ENCODE data around the gene COX7B2. TPM values are rescaled to one million over a fixed set of nuclear protein-coding genes. Genes with fewer than 3 reads are reported as not detected.

The COX7B2 gene
- total RNA-seq, 1 experiment from 2014 or later: 15.4 TPM

DNA sequence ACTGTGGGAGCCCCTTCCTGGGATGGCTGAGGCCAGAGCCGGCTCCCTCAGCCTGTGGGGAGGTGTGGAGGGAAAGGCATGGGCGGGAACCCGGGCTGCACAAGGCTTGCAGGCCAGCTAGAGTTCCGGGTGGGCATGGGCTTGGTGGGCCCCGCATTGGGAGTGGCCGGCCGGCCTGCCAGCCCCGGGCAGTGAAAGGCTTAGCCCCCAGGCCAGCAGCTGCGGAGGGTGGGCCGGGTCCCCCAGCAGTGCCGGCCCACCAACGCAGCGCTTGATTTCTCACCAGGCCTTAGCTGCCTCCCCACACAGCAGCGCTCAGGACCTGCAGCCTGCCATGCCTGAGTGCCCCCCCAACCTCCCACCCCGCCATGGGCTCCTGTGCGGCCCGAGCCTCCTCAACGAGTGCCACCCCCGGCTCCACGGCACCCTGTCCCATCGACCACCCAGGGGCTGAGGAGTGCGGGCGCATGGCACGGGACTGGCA lies 78.0 kb downstream of the COX7B2 start:
- ChIA-PET CTCF (no interaction called here), POLR2A (ENCODE audit: unreplicated experiment) (no interaction called here)
- H4K20me1 ChIP-seq (ENCODE audit: insufficient read depth): 0 out of 2 replicates have a peak, but pooled peaks cover 5% of the 10 kb centered on the region

DNA sequence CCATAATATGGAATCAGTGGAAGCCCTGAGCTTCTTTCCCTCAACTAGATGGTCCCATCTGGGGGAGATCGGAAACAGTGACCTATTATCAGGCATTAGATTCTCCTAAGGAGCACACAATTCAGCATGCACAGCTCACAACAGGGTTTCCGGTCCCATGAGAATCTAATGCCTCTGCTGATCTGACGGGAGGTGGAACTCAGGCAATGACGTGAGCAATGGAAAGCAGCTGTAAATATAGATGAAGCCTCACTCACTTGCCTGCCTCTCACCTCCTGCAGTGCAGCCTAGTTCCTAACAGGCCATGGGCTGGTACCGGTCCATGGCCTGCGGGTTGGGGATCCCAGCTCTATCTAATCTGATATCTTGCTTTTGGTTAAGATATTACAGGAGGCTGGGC lies 88.9 kb downstream of the COX7B2 start:
- ChIA-PET CTCF (no interaction called here), POLR2A (ENCODE audit: unreplicated experiment) (interaction anchor here (0.7 kb wide), 1 partner anchor 563 kb away, joined by 12 read pairs; no protein-coding TSS in a partner anchor)
- intact Hi-C loops (cut with micrococcal nuclease; ENCODE audit: unreplicated experiment): no loop called here
- H2AFZ ChIP-seq: no peak overlapping the region
- no peak overlapping the region for H3K4me3 ChIP-seq
- no peaks in the 10 kb centered on the region; the same call in 1 of the 2 replicates for H4K20me1 ChIP-seq (ENCODE audit: insufficient read depth)
- H3K27me3 ChIP-seq (ENCODE audit: insufficient read depth, low read depth): no peaks in the 10 kb centered on the region
- no peaks in the 10 kb centered on the region for H3K79me2 ChIP-seq (ENCODE audit: low read depth)
- H3K4me1 ChIP-seq (replicated peaks; ENCODE audit: insufficient read depth): no peaks in the 10 kb centered on the region
- DNase-seq: no peak
- H3K4me2 ChIP-seq: no peak overlapping the region
- H3K36me3 ChIP-seq (ENCODE audit: low read depth): no peaks in the 10 kb centered on the region
- H3K9me2 ChIP-seq (ENCODE audit: insufficient read depth): no peaks in the 10 kb centered on the region
- TF ChIP-seq, protein P1, sequence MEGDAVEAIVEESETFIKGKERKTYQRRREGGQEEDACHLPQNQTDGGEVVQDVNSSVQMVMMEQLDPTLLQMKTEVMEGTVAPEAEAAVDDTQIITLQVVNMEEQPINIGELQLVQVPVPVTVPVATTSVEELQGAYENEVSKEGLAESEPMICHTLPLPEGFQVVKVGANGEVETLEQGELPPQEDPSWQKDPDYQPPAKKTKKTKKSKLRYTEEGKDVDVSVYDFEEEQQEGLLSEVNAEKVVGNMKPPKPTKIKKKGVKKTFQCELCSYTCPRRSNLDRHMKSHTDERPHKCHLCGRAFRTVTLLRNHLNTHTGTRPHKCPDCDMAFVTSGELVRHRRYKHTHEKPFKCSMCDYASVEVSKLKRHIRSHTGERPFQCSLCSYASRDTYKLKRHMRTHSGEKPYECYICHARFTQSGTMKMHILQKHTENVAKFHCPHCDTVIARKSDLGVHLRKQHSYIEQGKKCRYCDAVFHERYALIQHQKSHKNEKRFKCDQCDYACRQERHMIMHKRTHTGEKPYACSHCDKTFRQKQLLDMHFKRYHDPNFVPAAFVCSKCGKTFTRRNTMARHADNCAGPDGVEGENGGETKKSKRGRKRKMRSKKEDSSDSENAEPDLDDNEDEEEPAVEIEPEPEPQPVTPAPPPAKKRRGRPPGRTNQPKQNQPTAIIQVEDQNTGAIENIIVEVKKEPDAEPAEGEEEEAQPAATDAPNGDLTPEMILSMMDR (conservative IDR thresholded peaks at IDR 0.05): no peak
- no peak for TF ChIP-seq EZH2 (IDR thresholded peaks at IDR 0.05; ENCODE audit: low read depth)
- no peaks in the 10 kb centered on the region for H3K9me3 ChIP-seq (ENCODE audit: insufficient read depth, low read depth)
- H3F3A ChIP-seq (ENCODE audit: insufficient read depth, low read depth): no peaks in the 10 kb centered on the region
- no peak overlapping the region for H3K27ac ChIP-seq
- no TSS peak for BruUV-seq (replicated peaks)

More for the DNA sequence above, 78.0 kb downstream of the COX7B2 start:
- Histone ChIP-seq H3K9me3 (ENCODE audit: insufficient read depth, low read depth) (no peaks in the 10 kb centered on the region), H3K4me2 (no peak overlapping the region), H3K36me3 (ENCODE audit: low read depth) (no peaks in the 10 kb centered on the region), H3K27me3 (ENCODE audit: insufficient read depth, low read depth) (no peaks in the 10 kb centered on the region), H3F3A (ENCODE audit: insufficient read depth, low read depth) (no peaks in the 10 kb centered on the region), H3K79me2 (ENCODE audit: low read depth) (no peaks in the 10 kb centered on the region), H3K4me1 (replicated peaks; ENCODE audit: insufficient read depth) (no peaks in the 10 kb centered on the region), H3K9me2 (ENCODE audit: insufficient read depth) (0 out of 2 replicates have a peak, but pooled peaks cover 3% of the 10 kb centered on the region), H3K27ac (no peak overlapping the region), H2AFZ (no peak overlapping the region), H3K4me3 (no peak overlapping the region)
- TF ChIP-seq, protein P1 (conservative IDR thresholded peaks at IDR 0.05): no peak
- no peak for TF ChIP-seq EZH2 (IDR thresholded peaks at IDR 0.05; ENCODE audit: low read depth)
- no peak for DNase-seq
- intact Hi-C loops (cut with micrococcal nuclease; ENCODE audit: unreplicated experiment): loop anchor here (10.0 kb wide), 1 partner anchor 1114 kb away; no protein-coding TSS in a partner anchor
- no TSS peak for BruUV-seq (replicated peaks)

DNA sequence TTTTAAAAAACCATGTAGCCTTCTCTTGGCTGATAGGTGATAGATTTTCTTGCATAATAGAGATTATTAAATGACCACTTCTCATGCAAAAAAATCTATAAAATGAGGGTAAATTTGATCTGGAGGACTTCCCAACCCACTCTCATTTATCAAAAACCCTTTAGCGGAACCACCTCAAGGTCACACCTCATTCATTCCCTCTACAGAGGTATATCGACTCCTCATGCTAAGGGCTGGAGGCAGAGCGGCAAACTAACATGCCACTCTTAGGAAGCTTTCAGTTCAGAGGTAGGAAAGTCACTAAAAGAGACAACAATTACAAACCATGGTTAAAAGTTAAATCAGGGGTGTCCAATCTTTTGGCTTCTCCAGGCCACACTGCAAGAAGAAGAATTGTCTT lies 90.0 kb downstream of the COX7B2 start:
- H3K79me2 ChIP-seq (ENCODE audit: low read depth): no peaks in the 10 kb centered on the region
- H3K27ac ChIP-seq: no peak overlapping the region
- no peaks in the 10 kb centered on the region for H3K4me1 ChIP-seq (replicated peaks; ENCODE audit: insufficient read depth)
- TF ChIP-seq EZH2 (IDR thresholded peaks at IDR 0.05; ENCODE audit: low read depth): no peak
- TF ChIP-seq, protein P1 (conservative IDR thresholded peaks at IDR 0.05): no peak
- no TSS peak for BruUV-seq (replicated peaks)
- H4K20me1 ChIP-seq (ENCODE audit: insufficient read depth): no peaks in the 10 kb centered on the region; the same call in 1 of the 2 replicates
- H3K9me2 ChIP-seq (ENCODE audit: insufficient read depth): no peaks in the 10 kb centered on the region
- intact Hi-C loops (cut with micrococcal nuclease; ENCODE audit: unreplicated experiment): no loop called here
- no peak overlapping the region for H3K4me2 ChIP-seq
- no peaks in the 10 kb centered on the region for H3K36me3 ChIP-seq (ENCODE audit: low read depth)
- POLR2A ChIA-PET (ENCODE audit: unreplicated experiment): no interaction called here
- CTCF ChIA-PET: interaction anchor here (0.6 kb wide), 1 partner anchor 93 kb away, joined by 4 read pairs; no protein-coding TSS in a partner anchor
- no peaks in the 10 kb centered on the region for H3K27me3 ChIP-seq (ENCODE audit: insufficient read depth, low read depth)
- H3K9me3 ChIP-seq (ENCODE audit: insufficient read depth, low read depth): no peaks in the 10 kb centered on the region
- H2AFZ ChIP-seq: no peak overlapping the region
- H3K4me3 ChIP-seq: no peak overlapping the region
- DNase-seq: no peak
- H3F3A ChIP-seq (ENCODE audit: insufficient read depth, low read depth): no peaks in the 10 kb centered on the region
